CD14-positive monocyte (primary cell): ENCODE results near the gene ITGA6. TPM values are rescaled to one million over a fixed set of nuclear protein-coding genes. Genes with fewer than 3 reads are reported as not detected.

Experiments used
- DNase-seq, 3 donors: peaks; one replicate each; pipeline ENCODE4 v3.0.0-alpha.2; 2011 to 2022
- H2AFZ ChIP-seq: 2 replicates; pipeline ENCODE4 v1.6.0; 2012; ENCODE audit warnings: mild to moderate bottlenecking, low read depth, low read length, inconsistent platforms; ENCODE audit not compliant: insufficient read depth, poor library complexity, severe bottlenecking
- H3K27ac ChIP-seq, 2 donors: 1 replicate in 1 of 2; 2 replicates in 1 of 2; pipeline ENCODE4 v1.5.1; 2012 to 2013; ENCODE audit warnings: low read length in 2 of 2, control low read depth in 1 of 2, inconsistent platforms in 1 of 2, low read depth in 1 of 2, mild to moderate bottlenecking in 1 of 2
- H3K27me3 ChIP-seq, 2 donors: one replicate each; pipeline versions ENCODE4 v1.6.0 to v1.6.1; 2011 to 2013; ENCODE audit warnings: low read length in 2 of 2; ENCODE audit not compliant: control insufficient read depth in 2 of 2, insufficient read depth in 2 of 2
- H3K36me3 ChIP-seq, 2 donors: replicated peaks in 1 of 2; 1 replicate in 1 of 2; 2 replicates in 1 of 2; pipeline versions ENCODE4 v1.5.1 to v1.6.1; 2012 to 2013; ENCODE audit warnings: low read length in 2 of 2, control low read depth in 1 of 2, inconsistent platforms in 1 of 2, mild to moderate bottlenecking in 1 of 2; ENCODE audit not compliant: insufficient read depth in 2 of 2, control insufficient read depth in 1 of 2
- H3K4me1 ChIP-seq, 2 donors: 1 replicate in 1 of 2; 2 replicates in 1 of 2; pipeline versions ENCODE4 v1.5.1 to v1.6.1; 2012 to 2013; ENCODE audit warnings: low read length in 2 of 2, control low read depth in 1 of 2, inconsistent platforms in 1 of 2, mild to moderate bottlenecking in 1 of 2, moderate library complexity in 1 of 2; ENCODE audit not compliant: insufficient read depth in 2 of 2, control insufficient read depth in 1 of 2
- H3K4me2 ChIP-seq: replicated peaks from 2 replicates; pipeline ENCODE3; 2012; ENCODE audit warnings: low read length, moderate library complexity, mild to moderate bottlenecking; ENCODE audit not compliant: poor library complexity, severe bottlenecking; ENCODE audit errors: extremely low read depth
- H3K4me3 ChIP-seq, 3 experiments: fragments of 200-600 bp in 1 of 3; sonication (generic) in 1 of 3; replicated peaks in 1 of 3; 1 replicate in 2 of 3; 2 replicates in 1 of 3; pipeline ENCODE4 v1.5.1; 2011 to 2013; ENCODE audit warnings: low read length in 3 of 3, mild to moderate bottlenecking in 3 of 3, control low read depth in 2 of 3, low read depth in 2 of 3, inconsistent platforms in 1 of 3, moderate library complexity in 1 of 3
- H3K79me2 ChIP-seq: 2 replicates; pipeline ENCODE4 v1.6.0; 2012; ENCODE audit warnings: mild to moderate bottlenecking, control low read depth, inconsistent platforms, low read length, moderate library complexity; ENCODE audit not compliant: insufficient read depth
- H3K9ac ChIP-seq: 2 replicates; pipeline ENCODE4 v1.6.0; 2017; ENCODE audit warnings: low read length, mild to moderate bottlenecking; ENCODE audit not compliant: insufficient read depth, poor library complexity, severe bottlenecking
- H3K9me3 ChIP-seq, 2 donors: replicated peaks in 1 of 2; 1 replicate in 1 of 2; 2 replicates in 1 of 2; pipeline versions ENCODE4 v1.5.1 to v1.6.1; 2012 to 2013; ENCODE audit warnings: low read length in 2 of 2, control low read depth in 1 of 2; ENCODE audit not compliant: control insufficient read depth in 1 of 2, insufficient read depth in 1 of 2
- H4K20me1 ChIP-seq: 2 replicates; pipeline ENCODE4 v1.6.0; 2012; ENCODE audit warnings: mild to moderate bottlenecking, low read length, control low read depth, moderate library complexity; ENCODE audit not compliant: insufficient read depth
- H3K27ac Mint-ChIP-seq, 7 donors: one replicate each; pipeline ENCODE4 v1.8.0; 2020; ENCODE audit warnings: mild to moderate bottlenecking in 7 of 7, mixed read lengths in 7 of 7, moderate library complexity in 6 of 7, inconsistent platforms in 2 of 7
- H3K27me3 Mint-ChIP-seq, 3 donors: one replicate each; pipeline ENCODE4 v1.8.0; 2021 to 2022; ENCODE audit warnings: low read depth in 3 of 3, mild to moderate bottlenecking in 3 of 3, mixed read lengths in 3 of 3, moderate library complexity in 3 of 3, inconsistent platforms in 1 of 3
- H3K36me3 Mint-ChIP-seq, 2 donors: one replicate each; pipeline ENCODE4 v1.8.0; 2020; ENCODE audit warnings: mixed read lengths in 2 of 2, inconsistent platforms in 1 of 2, mild to moderate bottlenecking in 1 of 2
- H3K4me1 Mint-ChIP-seq: one replicate; pipeline ENCODE4 v1.8.0; 2020; ENCODE audit warnings: mild to moderate bottlenecking, mixed read lengths
- H3K4me3 Mint-ChIP-seq, 2 donors: one replicate each; pipeline ENCODE4 v1.8.0; 2020; ENCODE audit warnings: mild to moderate bottlenecking in 2 of 2, mixed read lengths in 2 of 2, moderate library complexity in 1 of 2
- H3K9me3 Mint-ChIP-seq, 7 donors: one replicate each; pipeline ENCODE4 v1.8.0; 2020 to 2022; ENCODE audit warnings: mixed read lengths in 7 of 7, mild to moderate bottlenecking in 6 of 7, moderate library complexity in 6 of 7, inconsistent platforms in 2 of 7
- WGBS: methylation state at CpG from one replicate; pipeline ENCODE4 v1.1.5; 2013; ENCODE audit warnings: missing lambda C conversion rate; ENCODE audit not compliant: insufficient coverage; 5-methylcytosine and 5-hydroxymethylcytosine counted together
- intact Hi-C, 2 donors: fragments of 100-400 bp; cut with micrococcal nuclease; formaldehyde crosslinking; loops; one replicate each; pipeline versions ENCODE4 v1.15.0 to v1.15.1; 2023
- polyA plus RNA-seq, 3 donors: library from polyadenylated mRNA; depleted of rRNA in 1 of 3; unstranded in 2 of 3; stranded (reverse) in 1 of 3; fragments of 300-500 nt in 2 of 3; fragments of >200 nt in 1 of 3; fragmentation: Illumina TruSeq in 2 of 3; gene quantifications; 1 replicate in 2 of 3; 2 replicates in 1 of 3; pipeline ENCODE4 v1.2.3, GENCODE V29; 2012 to 2021
- TF ChIP-seq, protein P1 (sequence below): fragments of 200-600 bp; IDR thresholded peaks from one replicate; pipeline ENCODE4 v1.8.0; 2022; ENCODE audit warnings: antibody characterized with exemption, mild to moderate bottlenecking

Gene ITGA6
- polyA plus RNA-seq, 3 donors = 0.01 to 0.36 (median 0.20) TPM

DNA sequence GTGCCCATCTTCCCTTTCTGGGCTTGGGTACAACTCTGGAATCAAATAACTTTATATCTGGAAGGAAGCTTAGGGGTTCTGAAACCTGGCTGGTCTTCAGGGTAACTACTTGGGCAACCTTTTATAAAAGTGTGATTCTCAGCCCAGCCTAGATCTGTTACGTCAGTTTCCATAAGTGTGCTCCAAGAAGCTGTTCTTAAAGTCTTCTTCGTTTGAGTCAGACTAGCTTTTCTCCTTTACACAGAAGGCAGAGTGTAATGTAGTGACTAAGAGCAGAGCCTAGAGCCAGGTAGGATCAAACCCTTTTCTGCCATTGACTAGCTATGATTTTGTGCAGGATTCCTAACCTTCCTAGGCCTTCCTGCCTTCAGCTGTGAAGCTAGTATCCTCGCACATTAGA is 5.8 kb downstream of the ITGA6 start:
- Histone ChIP-seq H3K4me1 (peaks cover 11 to 26% of the 10 kb centered on the region in 2 donors), H4K20me1 (no peaks in the 10 kb centered on the region), H3K9ac (no peak overlapping the region), H3K36me3 (no peaks in the 10 kb centered on the region), H2AFZ (no peak overlapping the region), H3K4me3 (no peak overlapping the region), H3K9me3 (peaks cover 0 to 6% of the 10 kb centered on the region in 2 donors), H3K79me2 (no peaks in the 10 kb centered on the region), H3K4me2 (no peak overlapping the region), H3K27ac (no peak overlapping the region), H3K27me3 (peaks cover 44 to 67% of the 10 kb centered on the region in 2 donors)
- peaks cover 29% of the 10 kb centered on the region for H3K4me1 Mint-ChIP-seq
- no peak overlapping the region for H3K4me3 Mint-ChIP-seq
- intact Hi-C loops = no loop called here
- H3K27me3 Mint-ChIP-seq = peaks cover 30 to 56% (median 48%) of the 10 kb centered on the region in 3 donors
- TF ChIP-seq, protein P1, sequence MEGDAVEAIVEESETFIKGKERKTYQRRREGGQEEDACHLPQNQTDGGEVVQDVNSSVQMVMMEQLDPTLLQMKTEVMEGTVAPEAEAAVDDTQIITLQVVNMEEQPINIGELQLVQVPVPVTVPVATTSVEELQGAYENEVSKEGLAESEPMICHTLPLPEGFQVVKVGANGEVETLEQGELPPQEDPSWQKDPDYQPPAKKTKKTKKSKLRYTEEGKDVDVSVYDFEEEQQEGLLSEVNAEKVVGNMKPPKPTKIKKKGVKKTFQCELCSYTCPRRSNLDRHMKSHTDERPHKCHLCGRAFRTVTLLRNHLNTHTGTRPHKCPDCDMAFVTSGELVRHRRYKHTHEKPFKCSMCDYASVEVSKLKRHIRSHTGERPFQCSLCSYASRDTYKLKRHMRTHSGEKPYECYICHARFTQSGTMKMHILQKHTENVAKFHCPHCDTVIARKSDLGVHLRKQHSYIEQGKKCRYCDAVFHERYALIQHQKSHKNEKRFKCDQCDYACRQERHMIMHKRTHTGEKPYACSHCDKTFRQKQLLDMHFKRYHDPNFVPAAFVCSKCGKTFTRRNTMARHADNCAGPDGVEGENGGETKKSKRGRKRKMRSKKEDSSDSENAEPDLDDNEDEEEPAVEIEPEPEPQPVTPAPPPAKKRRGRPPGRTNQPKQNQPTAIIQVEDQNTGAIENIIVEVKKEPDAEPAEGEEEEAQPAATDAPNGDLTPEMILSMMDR = no peak
- WGBS = no CpG with 5 or more reads among the region's 3 CpGs
- peaks cover 0 to 4% (median 3%) of the 10 kb centered on the region in 7 donors for H3K9me3 Mint-ChIP-seq
- peaks cover 1 to 8% of the 10 kb centered on the region in 2 donors for H3K36me3 Mint-ChIP-seq
- DNase-seq = no peak
- no peak overlapping the region for H3K27ac Mint-ChIP-seq

DNA sequence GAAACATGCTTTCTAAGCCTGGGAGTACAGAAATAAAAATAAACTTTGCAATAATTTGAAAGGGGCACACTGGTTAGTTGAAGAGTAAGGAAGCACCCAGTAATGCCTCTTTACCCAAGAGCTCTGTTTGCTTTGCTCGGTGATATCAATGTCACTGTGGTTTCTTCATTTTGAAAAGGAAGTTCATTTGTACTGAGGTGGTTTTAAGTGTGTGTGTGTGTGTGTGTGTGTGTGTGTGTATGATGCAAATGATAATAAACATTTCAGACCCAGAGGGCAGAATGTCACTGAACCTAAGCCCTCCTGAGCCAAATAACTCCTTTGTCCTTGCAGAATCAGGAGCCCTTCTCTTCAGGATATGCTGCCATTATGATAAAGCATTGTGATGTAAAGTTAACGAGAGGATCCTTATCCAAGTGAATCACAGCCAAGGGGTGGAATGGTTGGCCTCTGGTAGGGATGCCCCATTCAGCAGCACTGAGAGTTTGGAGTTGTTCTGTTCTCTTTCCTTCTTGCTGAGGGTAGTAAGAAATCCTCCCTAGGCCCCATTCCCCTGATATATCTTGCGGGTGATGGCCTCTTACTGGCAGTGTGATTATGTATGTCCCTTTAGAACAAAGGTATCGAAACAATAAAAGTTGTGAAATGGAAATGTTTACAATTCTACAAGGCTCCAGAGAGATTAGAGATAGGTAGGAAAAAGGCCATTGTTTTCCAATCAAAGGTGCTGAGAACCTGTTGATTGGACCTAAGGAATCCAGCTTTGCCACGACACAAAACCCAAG is 7.6 kb downstream of the ITGA6 start:
- no peaks in the 10 kb centered on the region for H3K36me3 ChIP-seq
- Mint-ChIP-seq H3K4me1 (peaks cover 24% of the 10 kb centered on the region), H3K27ac (no peak overlapping the region), H3K9me3 (peaks cover 0 to 3% (median 0%) of the 10 kb centered on the region in 7 donors), H3K4me3 (no peak overlapping the region), H3K27me3 (peaks cover 14 to 43% (median 35%) of the 10 kb centered on the region in 3 donors), H3K36me3 (peaks cover 0 to 6% of the 10 kb centered on the region in 2 donors)
- no peak overlapping the region for H3K4me2 ChIP-seq
- 50% methylated on average over 2 of the region's 5 CpGs for WGBS
- H2AFZ ChIP-seq = no peak overlapping the region
- TF ChIP-seq, protein P1 = no peak
- no peaks in the 10 kb centered on the region for H3K9me3 ChIP-seq
- H3K4me3 ChIP-seq = no peak overlapping the region
- H3K4me1 ChIP-seq = peaks cover 16 to 23% of the 10 kb centered on the region in 2 donors
- H3K27me3 ChIP-seq = peaks cover 34 to 64% of the 10 kb centered on the region in 2 donors
- H3K9ac ChIP-seq = no peak overlapping the region
- H3K27ac ChIP-seq = no peak overlapping the region
- no peak for DNase-seq
- intact Hi-C loops = no loop called here
- no peaks in the 10 kb centered on the region for H4K20me1 ChIP-seq
- no peaks in the 10 kb centered on the region for H3K79me2 ChIP-seq
